ENCODE measurements around the gene OR56A4.

OR56A4 gene, protein sequence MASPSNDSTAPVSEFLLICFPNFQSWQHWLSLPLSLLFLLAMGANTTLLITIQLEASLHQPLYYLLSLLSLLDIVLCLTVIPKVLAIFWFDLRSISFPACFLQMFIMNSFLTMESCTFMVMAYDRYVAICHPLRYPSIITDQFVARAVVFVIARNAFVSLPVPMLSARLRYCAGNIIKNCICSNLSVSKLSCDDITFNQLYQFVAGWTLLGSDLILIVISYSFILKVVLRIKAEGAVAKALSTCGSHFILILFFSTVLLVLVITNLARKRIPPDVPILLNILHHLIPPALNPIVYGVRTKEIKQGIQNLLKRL

DNA sequence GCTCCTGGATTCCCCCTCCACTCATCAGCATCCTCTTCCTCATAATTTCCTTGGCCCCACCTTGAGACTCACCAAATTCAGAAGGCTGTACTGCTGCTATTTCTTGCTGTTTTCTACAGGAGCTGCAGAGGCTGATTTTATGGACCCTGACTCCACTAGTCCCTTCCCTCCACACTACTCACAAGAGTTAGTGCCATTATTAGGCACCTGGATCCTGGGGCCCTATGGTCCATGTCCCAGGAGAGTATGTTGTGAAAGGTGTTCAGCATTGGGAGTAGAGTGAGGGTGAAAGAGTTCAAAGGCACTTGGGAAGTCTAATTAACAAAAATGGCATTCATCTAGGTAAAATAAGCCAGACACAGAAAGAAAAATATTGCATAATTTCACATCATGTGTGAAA is at the start of gene OR56A4:
OR56A4 (minus strand) TSS at position 101 of the 400 bp plus-strand sequence. CDS start 3,954 bp downstream, outside the sequence.
- in situ Hi-C loops (cut with MboI; ENCODE audit: low pct_unique_long_range_greater_than_20kb, low sequenced_read_pairs), result no loop called here
- no peak for DNase-seq

DNA sequence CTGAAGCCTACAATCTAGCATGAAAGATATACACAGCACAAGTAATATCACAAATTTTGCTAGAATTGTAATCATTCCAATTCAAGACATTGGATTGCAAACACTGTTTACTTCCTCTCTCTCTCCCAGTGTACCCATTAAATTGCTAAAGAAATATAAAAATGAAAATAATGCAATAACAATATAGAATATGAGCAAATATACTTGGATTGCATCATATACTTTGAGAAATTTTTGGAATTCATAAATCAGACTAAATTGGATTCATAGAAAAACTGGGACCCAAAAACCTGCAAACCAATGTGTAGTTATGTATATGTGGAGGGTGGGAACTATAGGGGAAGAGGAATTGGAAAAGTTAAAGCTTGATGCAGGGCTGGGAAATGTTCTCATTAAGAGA is 48.8 kb upstream of the OR56A4 start:
- DNase-seq, result no peak
- in situ Hi-C loops (cut with MboI; ENCODE audit: low pct_unique_long_range_greater_than_20kb, low sequenced_read_pairs), result no loop called here

DNA sequence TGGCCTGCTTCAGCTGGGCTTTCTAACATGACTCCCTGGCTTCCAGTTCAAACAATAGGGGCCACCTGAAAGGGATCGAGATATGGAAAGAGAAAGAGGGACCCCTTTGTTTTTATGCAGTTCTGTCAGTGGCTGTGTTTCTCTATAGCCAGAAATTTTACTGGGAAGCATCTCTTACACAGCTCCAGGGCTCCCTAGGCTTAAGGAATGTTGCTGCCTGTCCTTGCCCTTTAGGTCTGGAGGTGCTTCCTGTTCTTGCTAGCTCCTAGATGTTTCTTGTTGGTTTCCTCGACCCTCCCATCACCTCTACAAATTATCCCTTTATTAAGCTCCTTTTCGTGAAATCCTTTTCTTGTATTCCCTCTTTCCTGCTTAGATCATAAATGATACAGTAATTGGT is 45.6 kb upstream of the OR56A4 start:
- in situ Hi-C loops (cut with MboI; ENCODE audit: low pct_unique_long_range_greater_than_20kb, low sequenced_read_pairs), result no loop called here
- no peak for DNase-seq

DNA sequence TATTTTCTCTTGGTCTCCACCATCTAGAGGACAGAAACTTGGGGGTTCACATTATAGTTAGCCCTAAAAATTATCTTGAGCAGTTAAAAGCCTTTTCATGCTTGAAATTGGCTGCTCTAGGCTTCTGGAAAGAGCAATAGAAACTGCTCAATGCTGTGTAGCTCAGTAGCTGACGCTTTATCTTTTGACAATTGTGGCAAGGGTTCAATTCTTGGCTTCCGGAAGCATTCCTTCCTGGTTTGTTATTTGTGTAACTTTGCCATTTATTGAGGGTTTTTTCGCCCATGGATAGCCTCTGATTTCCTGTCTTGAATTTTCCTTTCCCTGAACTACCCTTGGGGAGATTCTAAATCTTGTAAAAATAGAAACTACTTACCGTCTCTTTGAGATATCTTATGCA is 34.1 kb upstream of the OR56A4 start:
- in situ Hi-C loops (cut with MboI; ENCODE audit: low pct_unique_long_range_greater_than_20kb, low sequenced_read_pairs), result loop anchor here (25.0 kb wide), 1 partner anchor 296 kb away; no protein-coding TSS in a partner anchor
- DNase-seq, result no peak

DNA sequence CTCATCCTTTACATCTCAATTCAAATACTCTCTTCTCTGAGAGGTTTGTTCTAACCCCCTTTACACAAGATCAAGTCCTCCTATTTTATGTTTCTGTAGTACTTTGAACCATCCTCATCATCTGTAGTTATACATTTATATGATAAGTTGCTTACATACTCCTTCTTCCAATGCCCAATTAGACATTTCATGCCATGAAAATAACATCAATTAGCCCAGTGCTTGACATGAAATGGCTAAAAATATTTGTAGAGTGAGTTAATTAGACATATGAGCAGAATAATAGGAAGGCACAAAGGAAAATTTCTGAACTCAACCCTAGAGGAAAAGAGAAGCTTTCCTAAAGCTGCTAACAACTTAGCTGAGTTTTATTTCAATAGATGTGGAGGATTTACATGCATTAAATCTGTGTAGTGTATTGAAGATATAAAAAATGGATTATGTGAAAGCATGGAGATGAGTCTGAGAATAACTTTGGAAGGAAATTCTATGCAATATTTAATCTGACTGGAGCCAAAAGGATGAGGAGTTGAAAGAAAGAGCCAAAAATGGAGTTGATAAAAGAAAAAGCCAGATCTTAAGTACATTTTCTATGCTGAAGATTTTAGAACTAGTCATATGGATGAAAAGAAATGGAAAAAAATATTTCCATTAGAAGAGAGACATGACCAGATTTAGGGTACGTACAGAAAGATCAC is 24.1 kb upstream of the OR56A4 start, which contains the start of gene OR56A1:
OR56A1 (minus strand) TSS at position 51 of the 698 bp plus-strand sequence. CDS start 3,066 bp downstream, outside the sequence.
- no peak for DNase-seq
- in situ Hi-C loops (cut with MboI; ENCODE audit: low pct_unique_long_range_greater_than_20kb, low sequenced_read_pairs), result loop anchor here (25.0 kb wide), 1 partner anchor 306 kb away; no protein-coding TSS in a partner anchor

DNA sequence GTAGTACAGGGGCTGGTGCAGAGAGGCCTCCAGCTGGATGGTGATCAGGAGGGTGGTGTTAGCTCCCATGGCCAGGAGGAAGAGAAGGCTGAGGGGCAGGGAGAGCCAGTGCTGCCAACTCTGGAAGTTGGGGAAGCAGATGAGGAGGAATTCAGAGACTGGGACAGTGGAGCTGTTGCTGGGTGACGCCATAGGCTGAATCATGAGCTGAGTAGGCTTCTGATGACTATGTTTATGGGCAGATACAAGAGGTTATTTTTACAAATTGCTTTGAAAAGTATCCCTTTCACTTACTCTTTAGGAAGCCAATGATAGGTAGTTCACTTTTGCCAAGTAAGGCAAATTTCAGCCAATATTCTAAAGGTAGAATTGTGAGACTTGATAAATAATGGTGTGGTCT is 20.8 kb upstream of the OR56A4 start:
- DNase-seq, result no peak
- in situ Hi-C loops (cut with MboI; ENCODE audit: low pct_unique_long_range_greater_than_20kb, low sequenced_read_pairs), result loop anchor here (25.0 kb wide), 1 partner anchor 310 kb away; no protein-coding TSS in a partner anchor

DNA sequence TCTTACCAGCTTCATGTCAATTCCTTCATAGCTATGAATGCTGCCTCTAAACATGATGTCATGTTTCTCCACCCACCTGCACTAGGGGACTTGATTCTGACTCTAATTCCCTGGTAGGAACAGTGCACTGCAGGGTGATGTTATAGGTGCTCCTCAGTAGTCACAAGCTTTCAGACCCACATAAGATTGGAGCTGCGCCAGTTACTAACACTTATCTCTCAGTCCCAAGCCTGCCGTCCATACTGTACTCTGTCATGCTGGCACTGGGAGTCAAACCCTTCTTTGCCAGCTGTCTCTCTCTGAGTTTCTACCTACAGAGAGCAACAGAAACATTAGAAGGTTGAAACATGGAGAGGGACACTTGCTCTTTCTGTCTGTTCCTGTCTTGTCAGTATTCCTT is 18.3 kb upstream of the OR56A4 start:
- in situ Hi-C loops (cut with MboI; ENCODE audit: low pct_unique_long_range_greater_than_20kb, low sequenced_read_pairs), result loop anchor here (25.0 kb wide), 1 partner anchor 312 kb away; no protein-coding TSS in a partner anchor
- DNase-seq, result no peak

DNA sequence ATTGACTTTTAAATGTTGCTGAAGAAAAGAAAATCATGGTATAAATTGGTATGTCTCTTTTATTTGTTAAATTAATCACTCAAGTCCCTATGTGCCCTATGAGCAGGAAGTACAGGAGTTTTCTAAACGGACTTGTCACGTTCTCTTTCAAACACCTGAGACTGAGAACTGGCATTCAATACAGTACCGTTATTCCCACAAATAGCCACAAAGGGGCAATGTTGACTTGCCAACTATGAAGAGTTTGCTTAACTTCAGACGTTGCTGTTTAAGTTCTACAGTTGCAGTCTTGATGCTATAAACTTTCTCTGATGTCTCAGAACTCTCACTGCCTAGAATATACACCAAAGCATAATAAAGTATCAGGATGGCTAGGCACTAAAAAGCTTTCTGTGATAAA is 16.2 kb upstream of the OR56A4 start:
- in situ Hi-C loops (cut with MboI; ENCODE audit: low pct_unique_long_range_greater_than_20kb, low sequenced_read_pairs), result no loop called here
- peak; percentile 54 for DNase-seq

DNA sequence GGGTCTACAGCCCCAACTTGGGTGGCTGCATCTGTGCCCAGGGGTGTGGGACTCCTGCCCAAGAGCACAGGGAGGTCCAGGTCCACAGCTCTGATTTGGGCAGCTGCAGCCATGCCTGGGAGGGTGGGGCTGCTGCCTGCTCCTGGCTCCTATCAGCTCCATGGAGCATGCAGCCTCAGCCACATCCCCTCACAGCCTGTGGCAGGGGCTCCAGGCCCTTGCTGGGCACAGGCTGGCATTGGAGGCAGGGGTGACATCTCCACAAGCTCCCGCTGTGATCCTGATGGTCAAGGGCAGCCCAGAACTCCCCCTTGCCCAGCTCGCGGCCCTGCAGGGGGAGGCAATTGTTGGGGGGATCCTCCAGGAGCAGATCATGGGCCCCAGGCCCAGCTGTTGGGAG is 6.3 kb upstream of the OR56A4 start:
- in situ Hi-C loops (cut with MboI; ENCODE audit: low pct_unique_long_range_greater_than_20kb, low sequenced_read_pairs), result no loop called here
- DNase-seq, result no peak

DNA sequence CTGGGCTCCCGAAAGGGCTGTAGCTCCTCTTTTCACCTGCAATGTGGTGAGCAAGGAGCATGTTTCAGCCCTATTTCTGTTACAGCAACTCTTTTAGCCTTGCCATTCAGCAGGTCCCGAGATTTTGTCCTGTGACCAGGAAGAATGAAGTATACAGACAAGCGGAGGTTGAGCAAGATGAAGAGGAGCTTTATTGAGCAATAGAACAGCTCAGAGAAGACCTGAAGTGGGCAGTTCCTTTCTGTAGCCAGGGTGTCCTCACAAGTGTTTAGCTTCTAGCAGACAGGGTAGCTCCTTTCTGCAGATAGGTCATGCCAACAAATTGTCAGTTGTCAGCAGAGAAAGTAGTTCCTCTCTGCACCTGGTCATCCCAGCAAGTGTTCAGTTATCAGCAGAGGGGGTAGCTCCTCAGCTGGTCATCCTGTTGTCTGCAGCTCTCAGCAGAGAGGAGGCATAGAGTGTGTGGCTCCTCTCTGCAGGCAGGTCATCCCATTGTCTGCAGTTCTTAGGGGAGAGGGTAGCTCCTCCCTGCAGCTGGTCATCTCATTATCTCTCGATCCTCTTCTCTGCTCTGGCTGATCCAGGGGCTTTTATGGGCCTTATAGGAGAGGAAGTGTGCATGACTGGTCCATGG is 5.4 kb upstream of the OR56A4 start:
- in situ Hi-C loops (cut with MboI; ENCODE audit: low pct_unique_long_range_greater_than_20kb, low sequenced_read_pairs), result no loop called here
- no peak for DNase-seq

DNA sequence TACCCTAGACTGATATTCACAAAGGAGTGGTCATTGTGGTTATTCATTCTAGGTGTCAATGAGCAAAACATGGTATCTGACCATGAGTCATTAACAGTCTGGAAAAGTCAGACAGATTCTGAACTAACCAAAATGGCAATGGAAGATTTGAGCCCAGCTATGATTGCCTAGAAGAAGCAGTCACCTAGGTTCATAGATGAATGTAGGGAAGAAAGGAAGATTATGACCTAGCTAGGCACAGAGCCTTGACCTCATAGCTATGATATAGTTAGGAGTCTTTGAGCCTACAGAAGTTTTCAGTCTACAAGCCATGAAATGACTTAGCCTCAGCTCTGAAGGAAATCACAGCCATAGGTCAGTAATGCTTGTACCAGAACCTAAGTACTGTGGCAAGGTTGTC is 351 bp downstream of the OR56A4 start:
- in situ Hi-C loops (cut with MboI; ENCODE audit: low pct_unique_long_range_greater_than_20kb, low sequenced_read_pairs), result no loop called here
- DNase-seq, result no peak

DNA sequence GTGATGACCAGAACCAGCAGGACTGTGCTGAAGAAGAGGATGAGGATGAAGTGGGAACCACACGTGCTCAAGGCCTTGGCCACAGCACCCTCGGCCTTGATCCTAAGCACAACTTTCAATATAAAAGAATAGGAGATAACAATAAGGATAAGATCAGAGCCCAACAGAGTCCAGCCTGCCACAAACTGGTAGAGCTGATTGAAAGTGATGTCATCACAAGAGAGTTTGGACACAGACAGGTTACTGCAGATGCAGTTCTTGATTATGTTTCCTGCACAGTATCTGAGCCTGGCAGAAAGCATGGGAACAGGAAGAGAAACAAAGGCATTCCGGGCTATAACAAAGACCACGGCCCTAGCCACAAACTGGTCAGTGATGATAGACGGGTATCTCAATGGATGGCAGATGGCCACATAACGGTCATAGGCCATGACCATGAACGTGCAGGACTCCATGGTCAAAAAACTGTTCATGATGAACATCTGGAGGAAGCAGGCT is 4.5 kb downstream of the OR56A4 start:
- in situ Hi-C loops (cut with MboI; ENCODE audit: low pct_unique_long_range_greater_than_20kb, low sequenced_read_pairs), result no loop called here
- no peak for DNase-seq

DNA sequence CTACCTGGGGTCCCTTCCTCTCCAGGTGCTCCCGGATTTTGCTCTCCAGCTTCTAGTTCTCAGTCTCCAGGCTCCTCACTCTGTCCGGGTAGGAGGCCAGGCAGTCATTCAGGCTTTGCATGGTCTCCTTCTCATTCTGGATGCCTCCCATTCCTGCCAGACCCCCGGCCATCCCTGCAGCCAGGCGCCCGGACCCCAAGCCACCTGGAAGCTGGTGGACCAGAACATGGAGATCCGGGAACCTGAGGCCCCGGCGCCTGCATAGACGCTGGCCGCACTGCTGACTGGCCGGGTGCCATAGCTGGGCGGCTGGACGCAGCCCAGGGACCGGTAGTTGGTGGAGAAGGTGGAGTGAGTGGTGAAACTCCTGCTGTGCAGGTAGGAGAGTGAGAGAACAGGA is 12.0 kb downstream of the OR56A4 start:
- in situ Hi-C loops (cut with MboI; ENCODE audit: low pct_unique_long_range_greater_than_20kb, low sequenced_read_pairs), result no loop called here
- no peak for DNase-seq

DNA sequence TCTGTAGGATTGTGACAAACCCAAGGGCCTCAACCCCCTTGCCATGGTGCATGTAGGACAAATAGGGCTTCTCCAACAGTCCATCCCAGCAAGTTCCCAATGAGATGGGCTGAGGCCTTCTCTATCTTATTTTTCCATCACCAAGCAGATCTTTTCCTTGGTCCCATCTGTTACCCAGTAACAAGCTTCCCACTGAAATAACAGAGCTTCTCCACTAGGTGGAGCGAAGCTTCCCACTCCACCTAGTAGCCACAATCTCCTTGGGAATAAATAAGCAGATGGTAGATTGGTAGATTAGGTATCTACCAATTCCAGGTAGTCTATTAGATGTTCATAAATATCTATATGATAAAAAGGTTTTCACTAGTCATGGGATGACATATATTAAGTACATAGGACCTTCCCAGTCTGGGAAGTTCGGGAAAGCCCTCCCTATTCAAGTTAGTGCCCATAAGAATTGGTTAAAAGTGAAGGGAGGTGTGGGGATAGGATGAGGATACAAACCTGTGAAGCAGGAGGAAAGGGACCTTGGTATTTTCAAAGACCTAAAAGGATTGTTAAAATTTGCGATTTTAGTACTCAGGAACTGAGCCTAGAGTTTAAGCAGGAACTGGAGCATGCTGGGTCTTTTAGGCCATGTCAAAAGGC is 14.0 kb downstream of the OR56A4 start:
- in situ Hi-C loops (cut with MboI; ENCODE audit: low pct_unique_long_range_greater_than_20kb, low sequenced_read_pairs), result no loop called here
- DNase-seq, result peak; percentile 37

DNA sequence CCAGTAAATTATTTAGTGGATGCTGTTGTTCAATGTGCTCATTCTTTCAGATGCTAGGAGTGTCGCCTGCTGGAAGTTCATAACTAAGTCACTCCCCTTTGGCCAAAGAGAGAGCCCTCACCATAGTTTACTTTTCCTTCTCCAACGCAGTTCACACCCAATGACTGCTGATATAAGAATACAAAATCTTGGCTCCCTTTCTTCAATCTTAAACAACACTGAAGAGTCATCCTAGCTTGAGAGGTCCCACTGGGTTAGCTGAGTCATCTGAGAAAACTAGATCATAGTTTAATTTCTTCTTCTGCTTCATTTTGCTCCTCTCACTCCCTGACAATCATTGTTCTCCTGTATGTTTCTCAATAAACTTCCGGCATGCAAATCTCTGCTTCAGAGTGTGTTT is 14.6 kb downstream of the OR56A4 start:
- DNase-seq, result no peak
- in situ Hi-C loops (cut with MboI; ENCODE audit: low pct_unique_long_range_greater_than_20kb, low sequenced_read_pairs), result no loop called here

DNA sequence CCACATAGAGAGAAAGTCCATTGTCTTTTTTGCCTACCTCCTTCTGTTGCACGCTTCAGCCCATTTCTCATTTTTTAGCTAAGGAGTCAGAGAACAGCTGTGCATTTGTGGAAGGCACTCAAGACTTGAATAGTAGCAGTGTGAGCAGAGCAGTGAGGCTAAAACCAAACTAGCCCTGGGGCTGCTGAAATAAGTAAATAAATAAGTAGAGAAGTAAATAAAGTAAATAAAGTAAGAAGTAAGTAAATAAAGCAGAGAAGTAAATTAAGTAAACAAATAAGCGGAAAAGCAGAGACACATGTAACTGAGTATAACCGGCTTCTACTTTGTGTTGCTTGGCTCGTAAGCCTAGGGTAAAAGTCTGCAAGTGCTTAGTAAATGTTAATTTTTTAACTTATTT is 17.5 kb downstream of the OR56A4 start:
- in situ Hi-C loops (cut with MboI; ENCODE audit: low pct_unique_long_range_greater_than_20kb, low sequenced_read_pairs), result no loop called here
- no peak for DNase-seq

DNA sequence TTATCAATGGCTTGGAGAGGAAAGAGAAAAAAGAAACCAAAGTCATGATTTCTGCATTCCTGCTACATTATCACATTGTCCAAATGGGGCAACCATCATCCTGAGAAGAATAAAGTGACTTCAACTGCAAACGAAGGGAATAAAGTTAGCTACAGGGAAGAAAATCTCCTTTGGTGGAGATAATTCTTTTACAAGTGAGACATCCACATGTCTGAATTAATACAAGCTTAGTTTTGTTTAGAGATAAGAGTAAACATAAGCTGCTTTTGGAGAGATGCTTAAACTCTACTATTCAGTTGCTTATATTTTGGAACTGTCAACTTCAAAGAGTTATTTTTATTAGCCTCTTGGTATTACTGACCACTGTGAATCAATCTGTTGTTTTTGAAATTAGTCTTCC is 19.9 kb downstream of the OR56A4 start, which contains the start of gene OR52L1:
OR52L1 (minus strand) TSS at position 101 of the 400 bp plus-strand sequence; CDS start at position 46, 55 bp downstream.
- in situ Hi-C loops (cut with MboI; ENCODE audit: low pct_unique_long_range_greater_than_20kb, low sequenced_read_pairs), result no loop called here
- DNase-seq, result no peak

DNA sequence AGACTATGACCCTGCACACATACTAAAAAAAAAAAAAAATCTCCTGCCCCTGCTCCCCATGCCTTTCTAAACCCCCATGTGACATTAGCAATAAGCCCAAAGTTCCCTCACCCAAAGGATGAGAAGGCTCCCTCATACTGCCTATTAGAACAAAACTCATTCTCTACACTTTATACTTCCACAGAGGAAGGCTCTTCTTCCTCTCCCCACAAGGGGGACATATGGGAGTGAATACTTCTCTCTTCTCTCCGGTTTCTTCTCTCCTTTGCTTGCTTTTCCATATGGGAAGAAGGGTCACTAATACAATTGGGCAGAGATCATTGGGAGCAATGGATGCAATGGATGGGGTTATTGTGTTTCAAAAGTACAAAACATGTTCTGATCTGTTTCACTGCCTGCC is 23.3 kb downstream of the OR56A4 start:
- no peak for DNase-seq

DNA sequence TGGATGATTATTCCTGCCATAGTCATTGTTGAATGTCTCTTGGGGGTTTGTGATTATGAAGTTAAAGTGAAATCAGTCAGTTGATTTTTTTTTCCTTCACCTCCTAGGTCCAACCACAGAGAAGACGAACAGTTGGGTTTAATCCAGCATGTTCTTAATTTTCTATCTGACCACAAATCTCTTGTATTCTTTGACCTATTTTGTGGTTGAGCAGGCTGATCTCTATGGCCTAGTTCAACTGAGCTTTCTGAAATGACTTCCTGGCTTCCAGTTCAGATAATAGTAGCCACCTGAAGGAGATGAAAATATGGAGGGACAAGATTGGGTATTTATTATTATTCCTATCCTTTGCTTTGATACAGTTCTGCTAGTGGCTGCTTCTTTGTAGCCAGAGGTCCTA is 33.2 kb downstream of the OR56A4 start:
- DNase-seq, result no peak
- in situ Hi-C loops (cut with MboI; ENCODE audit: low pct_unique_long_range_greater_than_20kb, low sequenced_read_pairs), result no loop called here

More for the DNA sequence above, 23.3 kb downstream of the OR56A4 start:
- in situ Hi-C loops (cut with MboI; ENCODE audit: low pct_unique_long_range_greater_than_20kb, low sequenced_read_pairs), result no loop called here

All from KBM-7 (cell line).